OCI-LY1 (cell line): ENCODE results near the gene EFEMP1.

Experiments used
- H2AFZ ChIP-seq: fragments of 200-600 bp; sonication (generic), shearing (Covaris generic); 2 replicates; pipeline ENCODE4 v1.6.0; 2014; ENCODE audit warnings: antibody characterized with exemption, mild to moderate bottlenecking, low read length
- H3F3A ChIP-seq: fragments of 200-600 bp; sonication (generic), shearing (Covaris generic); 2 replicates; pipeline ENCODE4 v1.6.0; 2014; ENCODE audit warnings: mild to moderate bottlenecking, antibody characterized with exemption, low read length, moderate library complexity; ENCODE audit not compliant: insufficient read depth
- H3K27ac ChIP-seq: fragments of 200-600 bp; sonication (generic); 2 replicates; pipeline ENCODE4 v1.5.1; 2014; ENCODE audit warnings: low read length, mixed run types, mild to moderate bottlenecking, low read depth; ENCODE audit not compliant: poor library complexity, severe bottlenecking
- H3K27me3 ChIP-seq: fragments of 200-600 bp; sonication (generic); 2 replicates; pipeline ENCODE4 v1.6.0; 2014; ENCODE audit warnings: antibody characterized with exemption, mild to moderate bottlenecking, low read length, moderate library complexity; ENCODE audit not compliant: insufficient read depth
- H3K36me3 ChIP-seq: fragments of 200-600 bp; sonication (generic); 2 replicates; pipeline ENCODE4 v1.6.1; 2014; ENCODE audit warnings: mild to moderate bottlenecking, antibody characterized with exemption, low read length, moderate library complexity, mixed read lengths; ENCODE audit not compliant: insufficient read depth
- H3K4me1 ChIP-seq: fragments of 200-600 bp; sonication (generic); 2 replicates; pipeline ENCODE4 v1.5.1; 2014; ENCODE audit warnings: mild to moderate bottlenecking, low read length, moderate library complexity; ENCODE audit not compliant: insufficient read depth, severe bottlenecking
- H3K4me2 ChIP-seq: fragments of 200-600 bp; sonication (generic), shearing (Covaris generic); 2 replicates; pipeline ENCODE4 v1.6.1; 2014; ENCODE audit warnings: low read length
- H3K4me3 ChIP-seq: fragments of 200-600 bp; sonication (generic); 2 replicates; pipeline ENCODE4 v1.5.1; 2014; ENCODE audit warnings: low read length, low read depth, mild to moderate bottlenecking, mixed read lengths; ENCODE audit not compliant: poor library complexity, severe bottlenecking
- H3K79me2 ChIP-seq: fragments of 200-600 bp; shearing (Covaris generic); 2 replicates; pipeline ENCODE4 v1.6.1; 2016; ENCODE audit warnings: mixed run types, low read length, mixed read lengths; ENCODE audit not compliant: insufficient read depth
- H3K9ac ChIP-seq: fragments of 200-600 bp; sonication (generic), shearing (Covaris generic); 2 replicates; pipeline ENCODE4 v1.6.1; 2014; ENCODE audit warnings: mild to moderate bottlenecking, low read length, mixed read lengths
- H3K9me2 ChIP-seq: fragments of 200-600 bp; sonication (generic), shearing (Covaris generic); 2 replicates; pipeline ENCODE4 v1.6.1; 2014; ENCODE audit warnings: low read depth, mild to moderate bottlenecking, low read length, mixed read lengths
- H3K9me3 ChIP-seq: fragments of 200-600 bp; shearing (Covaris generic); 2 replicates; pipeline ENCODE4 v1.6.1; 2014; ENCODE audit warnings: low read length, mixed read lengths
- H4K20me1 ChIP-seq: fragments of 200-600 bp; sonication (generic), shearing (Covaris generic); 2 replicates; pipeline ENCODE4 v1.6.0; 2016; ENCODE audit warnings: mild to moderate bottlenecking, low read length; ENCODE audit not compliant: insufficient read depth
- CTCF ChIP-seq: fragments of 200-600 bp; sonication (generic), shearing (Covaris generic); IDR thresholded peaks from 2 replicates; pipeline ENCODE4 v1.5.1; 2017; ENCODE audit warnings: mild to moderate bottlenecking, antibody characterized with exemption, low read length, moderate library complexity, mixed read lengths
- EZH2 ChIP-seq: fragments of 200-600 bp; sonication (generic), shearing (Covaris generic); IDR thresholded peaks from 2 replicates; pipeline ENCODE4 v1.8.0; 2017; ENCODE audit warnings: borderline replicate concordance, mixed run types, mild to moderate bottlenecking, antibody characterized with exemption, low read length, moderate library complexity, mixed read lengths

The EFEMP1 gene

GRCh38 chr2:55966401-55967118 is 43.0 kb upstream of the EFEMP1 start:
- H3K9me3 ChIP-seq: no peaks in the 10 kb centered on the region
- no peaks in the 10 kb centered on the region for H4K20me1 ChIP-seq
- no peaks in the 10 kb centered on the region for H3K36me3 ChIP-seq
- H3K9ac ChIP-seq: no peak overlapping the region
- no peaks in the 10 kb centered on the region for H3F3A ChIP-seq
- H3K27ac ChIP-seq: no peak overlapping the region
- no peak overlapping the region for H2AFZ ChIP-seq
- TF ChIP-seq EZH2 (no peak), CTCF (no peak)
- H3K27me3 ChIP-seq: no peaks in the 10 kb centered on the region
- H3K4me2 ChIP-seq: no peak overlapping the region
- H3K79me2 ChIP-seq: no peaks in the 10 kb centered on the region
- no peaks in the 10 kb centered on the region for H3K9me2 ChIP-seq
- no peak overlapping the region for H3K4me3 ChIP-seq
- H3K4me1 ChIP-seq: no peaks in the 10 kb centered on the region

GRCh38 chr2:55965966-55966365 is 42.4 kb upstream of the EFEMP1 start:
- Histone ChIP-seq H2AFZ (no peak overlapping the region), H3K27me3 (no peaks in the 10 kb centered on the region), H3K9ac (no peak overlapping the region), H3K79me2 (no peaks in the 10 kb centered on the region), H3K9me3 (no peaks in the 10 kb centered on the region), H3K4me2 (no peak overlapping the region), H3K4me1 (no peaks in the 10 kb centered on the region), H3K9me2 (no peaks in the 10 kb centered on the region), H3K36me3 (no peaks in the 10 kb centered on the region), H3F3A (no peaks in the 10 kb centered on the region), H3K4me3 (no peak overlapping the region), H3K27ac (no peak overlapping the region), H4K20me1 (no peaks in the 10 kb centered on the region)
- TF ChIP-seq EZH2 (no peak), CTCF (no peak)

- H3F3A ChIP-seq: no peaks in the 10 kb centered on the region
- H3K36me3 ChIP-seq: no peaks in the 10 kb centered on the region
- H3K4me2 ChIP-seq: no peak overlapping the region
- H3K9ac ChIP-seq: no peak overlapping the region
- H3K9me3 ChIP-seq: no peaks in the 10 kb centered on the region
- H3K4me3 ChIP-seq: no peak overlapping the region
- H4K20me1 ChIP-seq: no peaks in the 10 kb centered on the region
- H3K27me3 ChIP-seq: no peaks in the 10 kb centered on the region; the same call in 1 of the 2 replicates
- H3K9me2 ChIP-seq: no peaks in the 10 kb centered on the region
- no peak overlapping the region for H3K27ac ChIP-seq
- H3K79me2 ChIP-seq: no peaks in the 10 kb centered on the region
- H2AFZ ChIP-seq: no peak overlapping the region
- no peak for TF ChIP-seq EZH2
- no peak for TF ChIP-seq CTCF
- no peaks in the 10 kb centered on the region for H3K4me1 ChIP-seq
Observed at GRCh38 chr2:55965276-55965675, 41.7 kb upstream of the EFEMP1 start.
